ENCODE measurements around the gene LRRC26. TPM values are rescaled to one million over a fixed set of nuclear protein-coding genes. Genes with fewer than 3 reads are reported as not detected.
A peak's percentile ranks its signal among the peaks of the same experiment; 100 is the strongest.

Gene LRRC26
- total and polyA plus RNA-seq, 2 of the 13 experiments (the other 11 are each of a cell fraction or from before 2014, with no cell fraction given), result not detected

- intact Hi-C loops (cut with micrococcal nuclease; ENCODE audit: unreplicated experiment) (no loop called here), in situ Hi-C loops (cut with HindIII; ENCODE audit: extremely low pct_ligation_motif_present, low pct_unique_long_range_greater_than_20kb) (no loop called here)
- H3K9me3 ChIP-seq (ENCODE audit: low read length), result no peaks in the 10 kb centered on the region
- no peak overlapping the region for H3K4me2 ChIP-seq (ENCODE audit: low read depth, low read length)
- ChIA-PET CTCF (ENCODE audit: low intra/inter-chr PET ratio, low total read pairs) (no interaction called here), POLR2A (interaction anchor here (1.9 kb wide), 1 partner anchor 29 kb away, joined by 6 read pairs; no protein-coding TSS in a partner anchor)
- no peaks in the 10 kb centered on the region for H3K27me3 ChIP-seq (ENCODE audit: control insufficient read depth in 1 of 2, insufficient read depth in 2 of 2, low read length in 2 of 2)
- BruUV-seq (replicated peaks), result no TSS peak
- H3K4me1 ChIP-seq (ENCODE audit: insufficient read depth, low read length), result peaks cover 57% of the 10 kb centered on the region
- H3K36me3 ChIP-seq (replicated peaks in 1 of 2; ENCODE audit: control insufficient read depth in 1 of 2, insufficient read depth in 2 of 2, low read length in 2 of 2), result peaks cover 9 to 14% of the 10 kb centered on the region in 2 experiments; a peak in 3 of 5 replicates
- no peak overlapping the region for H3K27ac ChIP-seq (ENCODE audit: extremely low read length, insufficient read depth, low read length)
- WGBS (ENCODE audit: low lambda C conversion rate), result 100% methylated on average over 7 of the region's 14 CpGs
- ATAC-seq, result no peak
- H3K4me3 ChIP-seq (replicated peaks in 1 of 3; ENCODE audit: insufficient read depth in 1 of 3, low read depth in 2 of 3, low read length in 3 of 3), result no peak overlapping the region
- H2AFZ ChIP-seq (ENCODE audit: low read length), result no peak overlapping the region
- no peaks in the 10 kb centered on the region; the same call in 1 of the 2 replicates for H4K20me1 ChIP-seq (ENCODE audit: insufficient read depth, low read length)
- no peak for TF ChIP-seq SAP130 (CRISPR knock-in tag; IDR thresholded peaks at IDR 0.05; ENCODE audit: low read depth)
- no peak for TF ChIP-seq ZFP82 (CRISPR knock-in tag; IDR thresholded peaks at IDR 0.05; ENCODE audit: borderline replicate concordance)
- TF ChIP-seq, protein P1, sequence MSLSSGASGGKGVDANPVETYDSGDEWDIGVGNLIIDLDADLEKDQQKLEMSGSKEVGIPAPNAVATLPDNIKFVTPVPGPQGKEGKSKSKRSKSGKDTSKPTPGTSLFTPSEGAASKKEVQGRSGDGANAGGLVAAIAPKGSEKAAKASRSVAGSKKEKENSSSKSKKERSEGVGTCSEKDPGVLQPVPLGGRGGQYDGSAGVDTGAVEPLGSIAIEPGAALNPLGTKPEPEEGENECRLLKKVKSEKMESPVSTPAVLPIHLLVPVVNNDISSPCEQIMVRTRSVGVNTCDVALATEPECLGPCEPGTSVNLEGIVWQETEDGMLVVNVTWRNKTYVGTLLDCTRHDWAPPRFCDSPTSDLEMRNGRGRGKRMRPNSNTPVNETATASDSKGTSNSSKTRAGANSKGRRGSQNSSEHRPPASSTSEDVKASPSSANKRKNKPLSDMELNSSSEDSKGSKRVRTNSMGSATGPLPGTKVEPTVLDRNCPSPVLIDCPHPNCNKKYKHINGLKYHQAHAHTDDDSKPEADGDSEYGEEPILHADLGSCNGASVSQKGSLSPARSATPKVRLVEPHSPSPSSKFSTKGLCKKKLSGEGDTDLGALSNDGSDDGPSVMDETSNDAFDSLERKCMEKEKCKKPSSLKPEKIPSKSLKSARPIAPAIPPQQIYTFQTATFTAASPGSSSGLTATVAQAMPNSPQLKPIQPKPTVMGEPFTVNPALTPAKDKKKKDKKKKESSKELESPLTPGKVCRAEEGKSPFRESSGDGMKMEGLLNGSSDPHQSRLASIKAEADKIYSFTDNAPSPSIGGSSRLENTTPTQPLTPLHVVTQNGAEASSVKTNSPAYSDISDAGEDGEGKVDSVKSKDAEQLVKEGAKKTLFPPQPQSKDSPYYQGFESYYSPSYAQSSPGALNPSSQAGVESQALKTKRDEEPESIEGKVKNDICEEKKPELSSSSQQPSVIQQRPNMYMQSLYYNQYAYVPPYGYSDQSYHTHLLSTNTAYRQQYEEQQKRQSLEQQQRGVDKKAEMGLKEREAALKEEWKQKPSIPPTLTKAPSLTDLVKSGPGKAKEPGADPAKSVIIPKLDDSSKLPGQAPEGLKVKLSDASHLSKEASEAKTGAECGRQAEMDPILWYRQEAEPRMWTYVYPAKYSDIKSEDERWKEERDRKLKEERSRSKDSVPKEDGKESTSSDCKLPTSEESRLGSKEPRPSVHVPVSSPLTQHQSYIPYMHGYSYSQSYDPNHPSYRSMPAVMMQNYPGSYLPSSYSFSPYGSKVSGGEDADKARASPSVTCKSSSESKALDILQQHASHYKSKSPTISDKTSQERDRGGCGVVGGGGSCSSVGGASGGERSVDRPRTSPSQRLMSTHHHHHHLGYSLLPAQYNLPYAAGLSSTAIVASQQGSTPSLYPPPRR (CRISPR knock-in tag; IDR thresholded peaks at IDR 0.05; ENCODE audit: borderline replicate concordance), result no peak
- peak; percentile 28 for TF ChIP-seq AGO2 (optimal IDR thresholded peaks at IDR 0.05; ENCODE audit: low read depth, low read length)
- no peak for TF ChIP-seq GPBP1L1 (CRISPR knock-in tag; IDR thresholded peaks at IDR 0.05)
- TF ChIP-seq GATAD2A (CRISPR knock-in tag; IDR thresholded peaks at IDR 0.05), result no peak
- TF ChIP-seq, protein P2, sequence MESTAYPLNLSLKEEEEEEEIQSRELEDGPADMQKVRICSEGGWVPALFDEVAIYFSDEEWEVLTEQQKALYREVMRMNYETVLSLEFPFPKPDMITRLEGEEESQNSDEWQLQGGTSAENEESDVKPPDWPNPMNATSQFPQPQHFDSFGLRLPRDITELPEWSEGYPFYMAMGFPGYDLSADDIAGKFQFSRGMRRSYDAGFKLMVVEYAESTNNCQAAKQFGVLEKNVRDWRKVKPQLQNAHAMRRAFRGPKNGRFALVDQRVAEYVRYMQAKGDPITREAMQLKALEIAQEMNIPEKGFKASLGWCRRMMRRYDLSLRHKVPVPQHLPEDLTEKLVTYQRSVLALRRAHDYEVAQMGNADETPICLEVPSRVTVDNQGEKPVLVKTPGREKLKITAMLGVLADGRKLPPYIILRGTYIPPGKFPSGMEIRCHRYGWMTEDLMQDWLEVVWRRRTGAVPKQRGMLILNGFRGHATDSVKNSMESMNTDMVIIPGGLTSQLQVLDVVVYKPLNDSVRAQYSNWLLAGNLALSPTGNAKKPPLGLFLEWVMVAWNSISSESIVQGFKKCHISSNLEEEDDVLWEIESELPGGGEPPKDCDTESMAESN (CRISPR knock-in tag; conservative IDR thresholded peaks at IDR 0.05), result no peak
- TF ChIP-seq XRCC5 (optimal IDR thresholded peaks at IDR 0.05; ENCODE audit: low read length), result no peak
- no peak overlapping the region for H3K9ac ChIP-seq (ENCODE audit: insufficient read depth, low read depth, low read length)
- no peak for DNase-seq (ENCODE audit: low spot score)
- FAIRE-seq, result no peak
- H3K79me2 ChIP-seq (ENCODE audit: insufficient read depth, low read length), result peaks cover 46% of the 10 kb centered on the region
These were observed 23.9 kb upstream of the LRRC26 start for GRCh38 chr9:137193771-137194170.

Measured in HepG2 (cell line).